ENCODE data around the gene AQP9.

DNA sequence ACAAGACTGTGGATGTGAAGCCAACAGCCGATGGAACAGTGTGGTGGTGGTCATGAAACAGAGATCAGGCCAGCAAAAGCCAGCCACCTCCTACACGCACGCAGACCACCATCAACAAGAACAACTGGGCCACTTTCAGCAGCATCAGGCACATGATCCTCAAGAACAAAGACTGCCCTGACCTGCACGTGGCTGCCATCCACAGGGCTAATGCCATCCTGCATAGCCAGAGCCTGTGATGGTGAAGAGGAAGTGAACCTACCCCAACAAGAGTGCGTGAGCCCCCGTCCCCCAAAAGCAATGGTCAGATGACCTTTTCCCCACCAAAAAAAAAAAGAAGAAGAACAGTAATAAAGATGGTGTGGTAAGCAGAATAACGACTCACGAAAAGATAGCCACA is 62.6 kb downstream of the AQP9 start:
- TF ChIP-seq, protein P1, sequence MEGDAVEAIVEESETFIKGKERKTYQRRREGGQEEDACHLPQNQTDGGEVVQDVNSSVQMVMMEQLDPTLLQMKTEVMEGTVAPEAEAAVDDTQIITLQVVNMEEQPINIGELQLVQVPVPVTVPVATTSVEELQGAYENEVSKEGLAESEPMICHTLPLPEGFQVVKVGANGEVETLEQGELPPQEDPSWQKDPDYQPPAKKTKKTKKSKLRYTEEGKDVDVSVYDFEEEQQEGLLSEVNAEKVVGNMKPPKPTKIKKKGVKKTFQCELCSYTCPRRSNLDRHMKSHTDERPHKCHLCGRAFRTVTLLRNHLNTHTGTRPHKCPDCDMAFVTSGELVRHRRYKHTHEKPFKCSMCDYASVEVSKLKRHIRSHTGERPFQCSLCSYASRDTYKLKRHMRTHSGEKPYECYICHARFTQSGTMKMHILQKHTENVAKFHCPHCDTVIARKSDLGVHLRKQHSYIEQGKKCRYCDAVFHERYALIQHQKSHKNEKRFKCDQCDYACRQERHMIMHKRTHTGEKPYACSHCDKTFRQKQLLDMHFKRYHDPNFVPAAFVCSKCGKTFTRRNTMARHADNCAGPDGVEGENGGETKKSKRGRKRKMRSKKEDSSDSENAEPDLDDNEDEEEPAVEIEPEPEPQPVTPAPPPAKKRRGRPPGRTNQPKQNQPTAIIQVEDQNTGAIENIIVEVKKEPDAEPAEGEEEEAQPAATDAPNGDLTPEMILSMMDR (IDR thresholded peaks at IDR 0.05; ENCODE audit: insufficient read depth, low read depth, low read length): no peak
- TF ChIP-seq EZH2 (IDR thresholded peaks at IDR 0.05; ENCODE audit: insufficient read depth, low read length): no peak
